GM13977 (cell line): Measurements from ENCODE around the gene GRIP1.
A peak's percentile ranks its signal among the peaks of the same experiment; 100 is the strongest.

Experiments used
- DNase-seq: peaks from one replicate; pipeline ENCODE4 v3.0.0; 2012; ENCODE audit warnings: low spot score
- CTCF ChIP-seq: IDR thresholded peaks from 2 replicates; pipeline ENCODE4 v1.5.1; 2012; ENCODE audit warnings: mild to moderate bottlenecking, control low read depth; ENCODE audit not compliant: insufficient read depth; ENCODE audit errors: extremely low read depth, missing control alignments
- in situ Hi-C: fragments of 300-500 bp; cut with MboI; formaldehyde crosslinking; loops from one replicate; pipeline ENCODE4 v1.12.0; 2022; ENCODE audit warnings: low sequenced_read_pairs, low pct_unique_long_range_greater_than_20kb, mixed read lengths, inconsistent platforms; ENCODE audit not compliant: unreplicated experiment

Gene GRIP1

GRCh38 chr12:66709457-66709773, 30.5 kb upstream of the GRIP1 start:
- no peak for DNase-seq
- no peak for TF ChIP-seq CTCF
- in situ Hi-C loops, result loop anchor here (25.0 kb wide), 1 partner anchor 447 kb away; no protein-coding TSS in a partner anchor

- no peak for DNase-seq
- TF ChIP-seq CTCF, result peak; percentile 41
- in situ Hi-C loops, result loop anchor here (25.0 kb wide), 1 partner anchor 447 kb away; no protein-coding TSS in a partner anchor
These were observed 30.0 kb upstream of the GRIP1 start for GRCh38 chr12:66708704-66709456.

GRCh38 chr12:66707002-66707697, 28.3 kb upstream of the GRIP1 start:
- no peak for TF ChIP-seq CTCF
- DNase-seq, result no peak
- in situ Hi-C loops, result loop anchor here (25.0 kb wide), 1 partner anchor 445 kb away; no protein-coding TSS in a partner anchor

- in situ Hi-C loops, result loop anchor here (25.0 kb wide), 1 partner anchor 438 kb away; no protein-coding TSS in a partner anchor
- no peak for DNase-seq
- no peak for TF ChIP-seq CTCF
These were observed 21.0 kb upstream of the GRIP1 start for GRCh38 chr12:66699738-66700482.

- DNase-seq, result no peak
- in situ Hi-C loops, result no loop called here
- TF ChIP-seq CTCF, result no peak
These were observed 19.7 kb upstream of the GRIP1 start for GRCh38 chr12:66698558-66698957.

GRCh38 chr12:66697404-66697803, 18.5 kb upstream of the GRIP1 start:
- in situ Hi-C loops, result no loop called here
- no peak for DNase-seq
- no peak for TF ChIP-seq CTCF
